Transverse colon (tissue), 4 donors: ENCODE data around the gene HS3ST3A1. TPM values are rescaled to one million over a fixed set of nuclear protein-coding genes. Genes with fewer than 3 reads are reported as not detected.

ENCODE experiments used
- DNase-seq: peaks from one replicate; pipeline ENCODE4 v3.0.0-alpha.2; 2019
- H3K27ac ChIP-seq, 4 donors: fragments of 200-600 bp; sonication (generic); 2 replicates each; pipeline ENCODE4 v1.5.1; 2016 to 2018; ENCODE audit warnings: inconsistent platforms in 4 of 4
- H3K27me3 ChIP-seq: fragments of 200-600 bp; sonication (generic); 2 replicates; pipeline ENCODE4 v1.5.1; 2017; ENCODE audit warnings: inconsistent platforms
- H3K36me3 ChIP-seq, 4 donors: fragments of 200-600 bp; sonication (generic); 2 replicates each; pipeline ENCODE4 v1.5.1; 2017 to 2019; ENCODE audit warnings: inconsistent platforms in 4 of 4
- H3K4me1 ChIP-seq, 4 donors: fragments of 200-600 bp; sonication (generic); 2 replicates each; pipeline ENCODE4 v1.5.1; 2017 to 2020; ENCODE audit warnings: inconsistent platforms in 4 of 4
- H3K4me3 ChIP-seq, 4 donors: fragments of 200-600 bp; sonication (generic); 1 replicate in 1 of 4; 2 replicates in 3 of 4; pipeline versions ENCODE4 v1.5.1 to v1.6.1; 2017 to 2019; ENCODE audit warnings: inconsistent platforms in 4 of 4
- H3K9me3 ChIP-seq, 2 donors: fragments of 200-600 bp; sonication (generic); 2 replicates each; pipeline ENCODE4 v1.5.1; 2017 to 2019; ENCODE audit warnings: inconsistent platforms in 2 of 2
- CTCF ChIP-seq, 5 experiments: fragments of 200-600 bp in 3 of 5; fragments of 450-650 bp in 2 of 5; sonication (generic) in 3 of 5; IDR thresholded peaks; 1 replicate in 2 of 5; 2 replicates in 3 of 5; pipeline ENCODE4 v1.5.1; 2016 to 2017; ENCODE audit warnings: antibody characterized with exemption in 5 of 5, inconsistent platforms in 3 of 5, mild to moderate bottlenecking in 2 of 5, moderate library complexity in 1 of 5
- EP300 ChIP-seq: sonication (generic); formaldehyde crosslinking; IDR thresholded peaks from one replicate; pipeline ENCODE4 v1.6.1; 2017; ENCODE audit warnings: antibody characterized with exemption, low read depth
- POLR2A ChIP-seq: fragments of 450-650 bp; IDR thresholded peaks from one replicate; pipeline ENCODE4 v1.6.1; 2016; ENCODE audit warnings: antibody characterized with exemption, mild to moderate bottlenecking, moderate library complexity
- POLR2AphosphoS5 ChIP-seq, 3 donors: sonication (generic); formaldehyde crosslinking; IDR thresholded peaks; one replicate each; pipeline ENCODE4 v1.6.1; 2016; ENCODE audit warnings: antibody characterized with exemption in 3 of 3
- WGBS, 2 donors: methylation state at CpG; one replicate each; pipeline ENCODE4 v1.1.5; 2018; ENCODE audit warnings: low coverage in 1 of 2; 5-methylcytosine and 5-hydroxymethylcytosine counted together
- in situ Hi-C, 4 donors: fragments of 200-750 bp; cut with MboI; loops; one replicate each; pipeline versions ENCODE4 v1.15.0 to v1.15.1; 2017; ENCODE audit warnings: low sequenced_read_pairs in 3 of 4, low pct_ligation_motif_present in 1 of 4, low pct_unique_long_range_greater_than_20kb in 1 of 4
- intact Hi-C: fragments of 100-400 bp; cut with DNase I; formaldehyde crosslinking; loops from one replicate; pipeline ENCODE4 v1.15.1; 2023; ENCODE audit warnings: low total_unique reads
- total RNA-seq, 4 donors: library from RNA; depleted of rRNA; stranded (reverse); fragments of >200 nt; gene quantifications; one replicate each; pipeline ENCODE4 v1.1.0, GENCODE V29; 2016

HS3ST3A1 gene
- total RNA-seq, 4 donors from 2014 or later, result 0.41 to 3.6 (median 1.8) TPM

- WGBS, 2 donors, result 52 to 65% methylated on average over 4 to 7 of the region's 7 CpGs
- no peaks in the 10 kb centered on the region for H3K36me3 ChIP-seq
- H3K9me3 ChIP-seq, result no peaks in the 10 kb centered on the region
- no peak overlapping the region for H3K4me3 ChIP-seq
- DNase-seq, result no peak
- intact Hi-C loops (no loop called here), in situ Hi-C loops (loop anchor here in 2 of 4 donors (25.0 kb wide), 3 partner anchors 94 to 231 kb away; no protein-coding TSS in a partner anchor)
- TF ChIP-seq POLR2AphosphoS5 (IDR thresholded peaks at IDR 0.05) (no peak), POLR2A (no peak), CTCF (IDR thresholded peaks at IDR 0.05) (no peak), EP300 (no peak)
- H3K27me3 ChIP-seq, result no peaks in the 10 kb centered on the region
- no peak overlapping the region for H3K27ac ChIP-seq
- no peaks in the 10 kb centered on the region for H3K4me1 ChIP-seq
Observed at GRCh38 chr17:13568582-13569397, 32.9 kb downstream of the HS3ST3A1 start.

- no peaks in the 10 kb centered on the region for H3K36me3 ChIP-seq
- intact Hi-C loops (no loop called here), in situ Hi-C loops (loop anchor here in 2 of 4 donors (25.0 kb wide), 3 partner anchors 98 to 227 kb away; no protein-coding TSS in a partner anchor)
- DNase-seq, result no peak
- H3K27me3 ChIP-seq, result no peaks in the 10 kb centered on the region
- H3K9me3 ChIP-seq, result no peaks in the 10 kb centered on the region
- no peaks in the 10 kb centered on the region for H3K4me1 ChIP-seq
- H3K4me3 ChIP-seq, result no peak overlapping the region
- 51 to 53% methylated on average over 3 of the region's 3 CpGs for WGBS, 2 donors
- TF ChIP-seq POLR2AphosphoS5 (IDR thresholded peaks at IDR 0.05) (no peak), CTCF (IDR thresholded peaks at IDR 0.05) (no peak), POLR2A (no peak), EP300 (no peak)
- no peak overlapping the region for H3K27ac ChIP-seq
Observed at GRCh38 chr17:13563866-13564265, 37.9 kb downstream of the HS3ST3A1 start.

GRCh38 chr17:13562271-13562800 lies 39.4 kb downstream of the HS3ST3A1 start:
- Histone ChIP-seq H3K36me3 (no peaks in the 10 kb centered on the region), H3K27me3 (no peaks in the 10 kb centered on the region), H3K4me1 (no peaks in the 10 kb centered on the region), H3K9me3 (no peaks in the 10 kb centered on the region), H3K4me3 (no peak overlapping the region), H3K27ac (no peak overlapping the region)
- intact Hi-C loops, result no loop called here
- in situ Hi-C loops, result loop anchor here in 2 of 4 donors (25.0 kb wide), 3 partner anchors 100 to 225 kb away; no protein-coding TSS in a partner anchor
- whole genome bisulfite sequencing, 2 donors, result 50 to 59% methylated on average over 3 to 13 of the region's 13 CpGs
- TF ChIP-seq EP300 (no peak), POLR2AphosphoS5 (IDR thresholded peaks at IDR 0.05) (no peak), POLR2A (no peak), CTCF (IDR thresholded peaks at IDR 0.05) (no peak)
- DNase-seq, result no peak

- no peak overlapping the region for H3K27ac ChIP-seq
- H3K27me3 ChIP-seq, result no peaks in the 10 kb centered on the region
- peak in 1 of 3 donors; percentile 17 for TF ChIP-seq POLR2AphosphoS5 (IDR thresholded peaks at IDR 0.05)
- TF ChIP-seq POLR2A, result no peak
- in situ Hi-C loops (loop anchor here in 2 of 4 donors (25.0 kb wide), 3 partner anchors 99 to 224 kb away; no protein-coding TSS in a partner anchor), intact Hi-C loops (no loop called here)
- 80 to 87% methylated on average over 10 to 14 of the region's 14 CpGs for WGBS, 2 donors
- no peaks in the 10 kb centered on the region for H3K9me3 ChIP-seq
- DNase-seq, result peak; percentile 8
- no peak overlapping the region for H3K4me3 ChIP-seq
- no peaks in the 10 kb centered on the region for H3K4me1 ChIP-seq
- H3K36me3 ChIP-seq, result no peaks in the 10 kb centered on the region
Observed at GRCh38 chr17:13561606-13562270, 40.0 kb downstream of the HS3ST3A1 start.
